CD4-positive, CD25-positive, alpha-beta regulatory T cell (primary cell): ENCODE measurements around the gene PHC3. TPM values are rescaled to one million over a fixed set of nuclear protein-coding genes. Genes with fewer than 3 reads are reported as not detected.
"Not testable (repeated sequence)": the region's sequence is repeated elsewhere in the genome, so short reads cannot be mapped to it uniquely, and the experiment has no call there.

ENCODE experiments used
- ATAC-seq, 2 donors: fragments of 150-1000 bp; cut with Tn5 transposase; one replicate each; pipeline ENCODE4 v1.10.0; 2021; ENCODE audit warnings: low read depth in 2 of 2, moderate number of reproducible peaks in 2 of 2, moderate library complexity in 1 of 2
- DNase-seq, 3 donors: peaks; one replicate each; pipeline versions ENCODE4 v3.0.0 to v3.0.0-alpha.2; 2012 to 2022; ENCODE audit warnings: mixed read lengths in 1 of 3
- H3K27ac ChIP-seq: one replicate; pipeline ENCODE4 v1.7.0; 2013; ENCODE audit warnings: mild to moderate bottlenecking, low read length; ENCODE audit not compliant: insufficient read depth, poor library complexity, severe bottlenecking
- H3K27me3 ChIP-seq: one replicate; pipeline ENCODE4 v1.7.0; 2013; ENCODE audit warnings: low read length; ENCODE audit not compliant: control insufficient read depth, insufficient read depth
- H3K36me3 ChIP-seq: one replicate; pipeline ENCODE4 v1.7.0; 2013; ENCODE audit warnings: mild to moderate bottlenecking, low read length, moderate library complexity; ENCODE audit not compliant: control insufficient read depth, insufficient read depth
- H3K4me1 ChIP-seq: 2 replicates; pipeline ENCODE4 v1.7.0; 2013; ENCODE audit warnings: mild to moderate bottlenecking, low read length; ENCODE audit not compliant: insufficient read depth, control insufficient read depth, poor library complexity, severe bottlenecking
- H3K4me3 ChIP-seq: one replicate; pipeline ENCODE4 v1.7.0; 2013; ENCODE audit warnings: low read depth, mild to moderate bottlenecking, low read length, moderate library complexity
- H3K9me3 ChIP-seq, 2 experiments: 1 replicate in 1 of 2; 2 replicates in 1 of 2; pipeline ENCODE4 v1.7.0; 2013; ENCODE audit warnings: low read length in 2 of 2, mild to moderate bottlenecking in 1 of 2, moderate library complexity in 1 of 2; ENCODE audit not compliant: control insufficient read depth in 2 of 2
- H3K27ac Mint-ChIP-seq, 3 donors: one replicate each; pipeline ENCODE4 v1.8.0; 2020 to 2022; ENCODE audit warnings: mild to moderate bottlenecking in 3 of 3, mixed read lengths in 3 of 3, moderate library complexity in 2 of 3
- H3K27me3 Mint-ChIP-seq: one replicate; pipeline ENCODE4 v1.8.0; 2022; ENCODE audit warnings: mild to moderate bottlenecking, mixed read lengths
- H3K36me3 Mint-ChIP-seq: one replicate; pipeline ENCODE4 v1.8.0; 2020; ENCODE audit warnings: mixed read lengths
- H3K4me1 Mint-ChIP-seq, 4 donors: one replicate each; pipeline ENCODE4 v1.8.0; 2020 to 2022; ENCODE audit warnings: mixed read lengths in 4 of 4, mild to moderate bottlenecking in 1 of 4
- H3K4me3 Mint-ChIP-seq, 4 donors: one replicate each; pipeline ENCODE4 v1.8.0; 2020 to 2022; ENCODE audit warnings: mild to moderate bottlenecking in 4 of 4, mixed read lengths in 4 of 4, moderate library complexity in 3 of 4
- H3K9me3 Mint-ChIP-seq, 7 donors: one replicate each; pipeline ENCODE4 v1.8.0; 2020 to 2022; ENCODE audit warnings: mixed read lengths in 7 of 7, mild to moderate bottlenecking in 3 of 7, moderate library complexity in 2 of 7
- polyA plus RNA-seq, 4 donors: library from polyadenylated mRNA; unstranded; fragments of 300-500 nt; fragmentation: Illumina TruSeq; gene quantifications; one replicate each; pipeline ENCODE4 v1.2.3, GENCODE V29; 2021
- total RNA-seq: library from RNA; stranded (reverse); gene quantifications from one replicate; pipeline ENCODE4 v1.2.3, GENCODE V29; 2022

PHC3 gene
- total and polyA plus RNA-seq, 5 donors from 2014 or later = 38.5 to 177 (median 42.7) TPM

GRCh38 chr3:170220871-170221270 lies 39.3 kb upstream of the PHC3 start:
- no peak for ATAC-seq
- Histone ChIP-seq H3K9me3 (no peaks in the 10 kb centered on the region), H3K4me1 (peaks cover 22% of the 10 kb centered on the region), H3K27ac (no peak overlapping the region), H3K27me3 (no peaks in the 10 kb centered on the region), H3K4me3 (no peak overlapping the region), H3K36me3 (no peaks in the 10 kb centered on the region)
- Mint-ChIP-seq H3K4me1 (peaks cover 9 to 36% (median 23%) of the 10 kb centered on the region in 4 donors), H3K27ac (peak overlapping the region in 1 of 3 donors; percentile 38), H3K4me3 (peak overlapping the region; percentile 66 to 97 (median 72)), H3K27me3 (peaks cover 5% of the 10 kb centered on the region), H3K36me3 (no peaks in the 10 kb centered on the region), H3K9me3 (no peaks in the 10 kb centered on the region)
- no peak for DNase-seq

- H3K9me3 Mint-ChIP-seq = no peaks in the 10 kb centered on the region
- peak overlapping the region; percentile 24 to 97 (median 52) for H3K4me3 Mint-ChIP-seq
- no peak for ATAC-seq
Observed at GRCh38 chr3:170219850-170220249, 38.3 kb upstream of the PHC3 start.

GRCh38 chr3:170211668-170212067 lies 30.1 kb upstream of the PHC3 start:
- no peaks in the 10 kb centered on the region for H3K4me1 Mint-ChIP-seq
- Histone ChIP-seq H3K36me3 (no peaks in the 10 kb centered on the region), H3K9me3 (no peaks in the 10 kb centered on the region), H3K4me3 (no peak overlapping the region), H3K4me1 (no peaks in the 10 kb centered on the region), H3K27me3 (peaks cover 3% of the 10 kb centered on the region), H3K27ac (no peak overlapping the region)
- DNase-seq (no peak), ATAC-seq (no peak)
- H3K27me3 Mint-ChIP-seq = peaks cover 12% of the 10 kb centered on the region
- H3K4me3 Mint-ChIP-seq = no peak overlapping the region
- H3K9me3 Mint-ChIP-seq = peaks cover 0 to 5% (median 1%) of the 10 kb centered on the region in 7 donors
- no peak overlapping the region for H3K27ac Mint-ChIP-seq
- H3K36me3 Mint-ChIP-seq = no peaks in the 10 kb centered on the region

More at GRCh38 chr3:170219850-170220249, 38.3 kb upstream of the PHC3 start:
- H3K27me3 ChIP-seq = no peaks in the 10 kb centered on the region
- H3K4me1 Mint-ChIP-seq = peaks cover 2 to 27% (median 18%) of the 10 kb centered on the region in 4 donors
- H3K27ac ChIP-seq = no peak overlapping the region
- peaks cover 12% of the 10 kb centered on the region for H3K27me3 Mint-ChIP-seq
- no peaks in the 10 kb centered on the region for H3K36me3 Mint-ChIP-seq
- no peak overlapping the region for H3K4me3 ChIP-seq
- no peaks in the 10 kb centered on the region for H3K9me3 ChIP-seq
- H3K36me3 ChIP-seq = no peaks in the 10 kb centered on the region
- peaks cover 22% of the 10 kb centered on the region for H3K4me1 ChIP-seq
- H3K27ac Mint-ChIP-seq = peak overlapping the region in 1 of 3 donors; percentile 86
- no peak for DNase-seq

- Histone ChIP-seq H3K36me3 (no peaks in the 10 kb centered on the region), H3K4me3 (no peak overlapping the region), H3K27me3 (peaks cover 3% of the 10 kb centered on the region), H3K9me3 (no peaks in the 10 kb centered on the region), H3K4me1 (no peaks in the 10 kb centered on the region), H3K27ac (no peak overlapping the region)
- no peak overlapping the region for H3K4me3 Mint-ChIP-seq
- peaks cover 19% of the 10 kb centered on the region for H3K27me3 Mint-ChIP-seq
- DNase-seq (no peak), ATAC-seq (no peak)
- peaks cover 0 to 5% (median 1%) of the 10 kb centered on the region in 7 donors for H3K9me3 Mint-ChIP-seq
- no peak overlapping the region for H3K27ac Mint-ChIP-seq
- peaks cover 4% of the 10 kb centered on the region for H3K36me3 Mint-ChIP-seq
- H3K4me1 Mint-ChIP-seq = peaks cover 0 to 2% (median 0%) of the 10 kb centered on the region in 4 donors
Observed at GRCh38 chr3:170207717-170208116, 26.2 kb upstream of the PHC3 start.

- not testable (repeated sequence) for H3K4me1 Mint-ChIP-seq, DNase-seq, H3K27me3 ChIP-seq, ATAC-seq, H3K27ac ChIP-seq, H3K9me3 Mint-ChIP-seq, H3K4me3 Mint-ChIP-seq, H3K4me3 ChIP-seq, H3K9me3 ChIP-seq, H3K27ac Mint-ChIP-seq, H3K4me1 ChIP-seq, H3K36me3 Mint-ChIP-seq, H3K36me3 ChIP-seq
- peaks cover 19% of the 10 kb centered on the region for H3K27me3 Mint-ChIP-seq
Observed at GRCh38 chr3:170206164-170206762, 24.7 kb upstream of the PHC3 start.

- H3K27ac ChIP-seq = no peak overlapping the region
- Mint-ChIP-seq H3K27me3 (peaks cover 27% of the 10 kb centered on the region), H3K27ac (no peak overlapping the region), H3K4me1 (peaks cover 0 to 2% (median 0%) of the 10 kb centered on the region in 4 donors), H3K4me3 (no peak overlapping the region), H3K36me3 (peaks cover 4% of the 10 kb centered on the region), H3K9me3 (peaks cover 0 to 1% (median 0%) of the 10 kb centered on the region in 7 donors)
- H3K4me1 ChIP-seq = no peaks in the 10 kb centered on the region
- H3K27me3 ChIP-seq = peaks cover 6% of the 10 kb centered on the region
- no peaks in the 10 kb centered on the region for H3K9me3 ChIP-seq
- ATAC-seq (no peak), DNase-seq (no peak)
- H3K4me3 ChIP-seq = no peak overlapping the region
- no peaks in the 10 kb centered on the region for H3K36me3 ChIP-seq
Observed at GRCh38 chr3:170205302-170205701, 23.8 kb upstream of the PHC3 start.

GRCh38 chr3:170204509-170204908 lies 23.0 kb upstream of the PHC3 start:
- H3K9me3 ChIP-seq = no peaks in the 10 kb centered on the region
- H3K4me3 ChIP-seq = no peak overlapping the region
- Mint-ChIP-seq H3K36me3 (peaks cover 4% of the 10 kb centered on the region), H3K9me3 (peaks cover 0 to 3% (median 0%) of the 10 kb centered on the region in 7 donors), H3K27ac (no peak overlapping the region), H3K27me3 (peaks cover 30% of the 10 kb centered on the region), H3K4me3 (no peak overlapping the region), H3K4me1 (peaks cover 0 to 5% (median 0%) of the 10 kb centered on the region in 4 donors)
- no peaks in the 10 kb centered on the region for H3K4me1 ChIP-seq
- H3K36me3 ChIP-seq = no peaks in the 10 kb centered on the region
- ATAC-seq (no peak), DNase-seq (no peak)
- peaks cover 9% of the 10 kb centered on the region for H3K27me3 ChIP-seq
- H3K27ac ChIP-seq = no peak overlapping the region

- peaks cover 0 to 5% (median 0%) of the 10 kb centered on the region in 4 donors for H3K4me1 Mint-ChIP-seq
- no peaks in the 10 kb centered on the region for H3K9me3 ChIP-seq
- DNase-seq (no peak), ATAC-seq (no peak)
- no peaks in the 10 kb centered on the region for H3K36me3 ChIP-seq
- H3K4me3 ChIP-seq = no peak overlapping the region
- peaks cover 0 to 3% (median 0%) of the 10 kb centered on the region in 7 donors for H3K9me3 Mint-ChIP-seq
- H3K36me3 Mint-ChIP-seq = peaks cover 4% of the 10 kb centered on the region
- no peak overlapping the region for H3K27ac Mint-ChIP-seq
- peaks cover 11% of the 10 kb centered on the region for H3K27me3 ChIP-seq
- H3K27ac ChIP-seq = no peak overlapping the region
- no peaks in the 10 kb centered on the region for H3K4me1 ChIP-seq
- H3K27me3 Mint-ChIP-seq = peaks cover 30% of the 10 kb centered on the region
- H3K4me3 Mint-ChIP-seq = no peak overlapping the region
Observed at GRCh38 chr3:170204023-170204472, 22.5 kb upstream of the PHC3 start.
